ENCODE results near the gene EIF1B.

The EIF1B gene

GRCh38 chr3:40321818-40322217 lies 12.3 kb downstream of the EIF1B start:
- H3K9ac ChIP-seq (ENCODE audit: low read depth, low read length), result no peak overlapping the region
- no peaks in the 10 kb centered on the region for H3K4me1 ChIP-seq (ENCODE audit: insufficient read depth, low read length)
- H3K9me3 ChIP-seq (ENCODE audit: insufficient read depth, low read length, severe bottlenecking), result no peaks in the 10 kb centered on the region
- H3K36me3 ChIP-seq (ENCODE audit: insufficient read depth, low read length), result no peaks in the 10 kb centered on the region
- no peak for ATAC-seq (ENCODE audit: insufficient read depth, low read depth)
- no peak overlapping the region for H3K4me3 ChIP-seq (ENCODE audit: low read depth in 1 of 2, low read length in 2 of 2)
- no peak overlapping the region for H3K27ac ChIP-seq (ENCODE audit: low read length)
- H3K4me2 ChIP-seq (ENCODE audit: insufficient read depth, low read length), result no peak overlapping the region
- no peaks in the 10 kb centered on the region for H4K20me1 ChIP-seq (ENCODE audit: insufficient read depth, low read length)
- H3K27me3 ChIP-seq (ENCODE audit: insufficient read depth, low read length, poor library complexity), result peaks cover 4% of the 10 kb centered on the region
- H3K79me2 ChIP-seq (ENCODE audit: insufficient read depth, low read length), result no peaks in the 10 kb centered on the region
- TF ChIP-seq, protein P1, sequence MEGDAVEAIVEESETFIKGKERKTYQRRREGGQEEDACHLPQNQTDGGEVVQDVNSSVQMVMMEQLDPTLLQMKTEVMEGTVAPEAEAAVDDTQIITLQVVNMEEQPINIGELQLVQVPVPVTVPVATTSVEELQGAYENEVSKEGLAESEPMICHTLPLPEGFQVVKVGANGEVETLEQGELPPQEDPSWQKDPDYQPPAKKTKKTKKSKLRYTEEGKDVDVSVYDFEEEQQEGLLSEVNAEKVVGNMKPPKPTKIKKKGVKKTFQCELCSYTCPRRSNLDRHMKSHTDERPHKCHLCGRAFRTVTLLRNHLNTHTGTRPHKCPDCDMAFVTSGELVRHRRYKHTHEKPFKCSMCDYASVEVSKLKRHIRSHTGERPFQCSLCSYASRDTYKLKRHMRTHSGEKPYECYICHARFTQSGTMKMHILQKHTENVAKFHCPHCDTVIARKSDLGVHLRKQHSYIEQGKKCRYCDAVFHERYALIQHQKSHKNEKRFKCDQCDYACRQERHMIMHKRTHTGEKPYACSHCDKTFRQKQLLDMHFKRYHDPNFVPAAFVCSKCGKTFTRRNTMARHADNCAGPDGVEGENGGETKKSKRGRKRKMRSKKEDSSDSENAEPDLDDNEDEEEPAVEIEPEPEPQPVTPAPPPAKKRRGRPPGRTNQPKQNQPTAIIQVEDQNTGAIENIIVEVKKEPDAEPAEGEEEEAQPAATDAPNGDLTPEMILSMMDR (IDR thresholded peaks at IDR 0.05; ENCODE audit: borderline replicate concordance, extremely low read depth, low read length, poor library complexity, severe bottlenecking), result no peak
- no peak for TF ChIP-seq EZH2 (IDR thresholded peaks at IDR 0.05; ENCODE audit: borderline replicate concordance, low read depth, low read length, severe bottlenecking)
- no peak overlapping the region for H2AFZ ChIP-seq (ENCODE audit: low read depth, low read length)
- no peak for DNase-seq

- H4K20me1 ChIP-seq (ENCODE audit: insufficient read depth, low read length), result no peaks in the 10 kb centered on the region
- no peaks in the 10 kb centered on the region for H3K79me2 ChIP-seq (ENCODE audit: insufficient read depth, low read length)
- no peak overlapping the region for H3K27ac ChIP-seq (ENCODE audit: low read length)
- no peak for TF ChIP-seq EZH2 (IDR thresholded peaks at IDR 0.05; ENCODE audit: borderline replicate concordance, low read depth, low read length, severe bottlenecking)
- TF ChIP-seq, protein P1 (IDR thresholded peaks at IDR 0.05; ENCODE audit: borderline replicate concordance, extremely low read depth, low read length, poor library complexity, severe bottlenecking), result no peak
- no peak overlapping the region for H3K9ac ChIP-seq (ENCODE audit: low read depth, low read length)
- peaks cover 4% of the 10 kb centered on the region for H3K27me3 ChIP-seq (ENCODE audit: insufficient read depth, low read length, poor library complexity)
- ATAC-seq (ENCODE audit: insufficient read depth, low read depth), result no peak
- peaks cover 3% of the 10 kb centered on the region; the same call in 1 of the 2 replicates for H3K4me1 ChIP-seq (ENCODE audit: insufficient read depth, low read length)
- DNase-seq, result no peak
- no peak overlapping the region for H2AFZ ChIP-seq (ENCODE audit: low read depth, low read length)
- no peaks in the 10 kb centered on the region for H3K9me3 ChIP-seq (ENCODE audit: insufficient read depth, low read length, severe bottlenecking)
- no peak overlapping the region for H3K4me2 ChIP-seq (ENCODE audit: insufficient read depth, low read length)
- H3K36me3 ChIP-seq (ENCODE audit: insufficient read depth, low read length), result no peaks in the 10 kb centered on the region
- H3K4me3 ChIP-seq (ENCODE audit: low read depth in 1 of 2, low read length in 2 of 2), result no peak overlapping the region
Measured at GRCh38 chr3:40323946-40324345, 14.4 kb downstream of the EIF1B start.

- peaks cover 4% of the 10 kb centered on the region for H3K27me3 ChIP-seq (ENCODE audit: insufficient read depth, low read length, poor library complexity)
- no peaks in the 10 kb centered on the region for H3K79me2 ChIP-seq (ENCODE audit: insufficient read depth, low read length)
- no peak overlapping the region for H3K4me3 ChIP-seq (ENCODE audit: low read depth in 1 of 2, low read length in 2 of 2)
- H3K9ac ChIP-seq (ENCODE audit: low read depth, low read length), result no peak overlapping the region
- H3K27ac ChIP-seq (ENCODE audit: low read length), result no peak overlapping the region
- no peak overlapping the region for H2AFZ ChIP-seq (ENCODE audit: low read depth, low read length)
- no peaks in the 10 kb centered on the region for H4K20me1 ChIP-seq (ENCODE audit: insufficient read depth, low read length)
- H3K36me3 ChIP-seq (ENCODE audit: insufficient read depth, low read length), result no peaks in the 10 kb centered on the region
- H3K4me2 ChIP-seq (ENCODE audit: insufficient read depth, low read length), result no peak overlapping the region
- ATAC-seq (ENCODE audit: insufficient read depth, low read depth) (no peak), DNase-seq (no peak)
- TF ChIP-seq, protein P1 (IDR thresholded peaks at IDR 0.05; ENCODE audit: borderline replicate concordance, extremely low read depth, low read length, poor library complexity, severe bottlenecking), result no peak
- TF ChIP-seq EZH2 (IDR thresholded peaks at IDR 0.05; ENCODE audit: borderline replicate concordance, low read depth, low read length, severe bottlenecking), result no peak
- peaks cover 3% of the 10 kb centered on the region; the same call in 1 of the 2 replicates for H3K4me1 ChIP-seq (ENCODE audit: insufficient read depth, low read length)
- no peaks in the 10 kb centered on the region for H3K9me3 ChIP-seq (ENCODE audit: insufficient read depth, low read length, severe bottlenecking)
Measured at GRCh38 chr3:40324621-40325020, 15.1 kb downstream of the EIF1B start.

- H3K27me3 ChIP-seq (ENCODE audit: insufficient read depth, low read length, poor library complexity), result peaks cover 4% of the 10 kb centered on the region
- H3K4me3 ChIP-seq (ENCODE audit: low read depth in 1 of 2, low read length in 2 of 2), result no peak overlapping the region
- ATAC-seq (ENCODE audit: insufficient read depth, low read depth) (no peak), DNase-seq (no peak)
- no peaks in the 10 kb centered on the region for H3K79me2 ChIP-seq (ENCODE audit: insufficient read depth, low read length)
- no peaks in the 10 kb centered on the region for H4K20me1 ChIP-seq (ENCODE audit: insufficient read depth, low read length)
- H3K9ac ChIP-seq (ENCODE audit: low read depth, low read length), result no peak overlapping the region
- peaks cover 3% of the 10 kb centered on the region; the same call in 1 of the 2 replicates for H3K4me1 ChIP-seq (ENCODE audit: insufficient read depth, low read length)
- TF ChIP-seq, protein P1 (IDR thresholded peaks at IDR 0.05; ENCODE audit: borderline replicate concordance, extremely low read depth, low read length, poor library complexity, severe bottlenecking), result no peak
- no peak for TF ChIP-seq EZH2 (IDR thresholded peaks at IDR 0.05; ENCODE audit: borderline replicate concordance, low read depth, low read length, severe bottlenecking)
- H2AFZ ChIP-seq (ENCODE audit: low read depth, low read length), result no peak overlapping the region
- no peak overlapping the region for H3K27ac ChIP-seq (ENCODE audit: low read length)
- no peak overlapping the region for H3K4me2 ChIP-seq (ENCODE audit: insufficient read depth, low read length)
- H3K36me3 ChIP-seq (ENCODE audit: insufficient read depth, low read length), result no peaks in the 10 kb centered on the region
- H3K9me3 ChIP-seq (ENCODE audit: insufficient read depth, low read length, severe bottlenecking), result no peaks in the 10 kb centered on the region
Measured at GRCh38 chr3:40325465-40325864, 16.0 kb downstream of the EIF1B start.
